HG03025 (cell line): ENCODE measurements around the gene IGFBPL1.
A peak's percentile ranks its signal among the peaks of the same experiment; 100 is the strongest.
"Not testable (repeated sequence)": the region's sequence is repeated elsewhere in the genome, so short reads cannot be mapped to it uniquely, and the experiment has no call there.

Experiments
- ATAC-seq: cut with Tn5 transposase; IDR thresholded peaks from one replicate; pipeline ENCODE4 v1.9.1; 2021; ENCODE audit warnings: mild to moderate bottlenecking, moderate library complexity; ENCODE audit not compliant: unreplicated experiment, low FRiP score

IGFBPL1 gene

GRCh38 chr9:38423973-38424843 is at the start of gene IGFBPL1:
Gene IGFBPL1, minus strand, starts transcription at chr9:38424454. Its CDS starts 30 bp downstream, at chr9:38424424.
- no peak for ATAC-seq

- not testable (repeated sequence) for ATAC-seq
These were observed 48.5 kb upstream of the IGFBPL1 start for GRCh38 chr9:38472583-38473249.

- no peak for ATAC-seq
These were observed 43.1 kb upstream of the IGFBPL1 start for GRCh38 chr9:38467404-38467803.

- no peak for ATAC-seq
These were observed 29.6 kb upstream of the IGFBPL1 start for GRCh38 chr9:38453835-38454234.

GRCh38 chr9:38451162-38451561 is 26.9 kb upstream of the IGFBPL1 start:
- no peak for ATAC-seq

GRCh38 chr9:38447703-38448102 is 23.4 kb upstream of the IGFBPL1 start:
- ATAC-seq: no peak

- ATAC-seq: peak; percentile 85
These were observed 21.1 kb upstream of the IGFBPL1 start for GRCh38 chr9:38445154-38446043.

GRCh38 chr9:38443597-38443996 is 19.3 kb upstream of the IGFBPL1 start:
- ATAC-seq: no peak

GRCh38 chr9:38443181-38443580 is 18.9 kb upstream of the IGFBPL1 start:
- no peak for ATAC-seq

- ATAC-seq: no peak
These were observed 18.3 kb upstream of the IGFBPL1 start for GRCh38 chr9:38442473-38443096.

- ATAC-seq: no peak
These were observed 17.3 kb upstream of the IGFBPL1 start for GRCh38 chr9:38441347-38442085.

GRCh38 chr9:38440516-38440915 is 16.3 kb upstream of the IGFBPL1 start:
- ATAC-seq: no peak

- ATAC-seq: no peak
These were observed 15.7 kb upstream of the IGFBPL1 start for GRCh38 chr9:38439916-38440301.

- ATAC-seq: no peak
These were observed 15.1 kb upstream of the IGFBPL1 start for GRCh38 chr9:38439291-38439915.

- no peak for ATAC-seq
These were observed 13.1 kb upstream of the IGFBPL1 start for GRCh38 chr9:38437193-38437823.

- no peak for ATAC-seq
These were observed 12.5 kb upstream of the IGFBPL1 start for GRCh38 chr9:38436708-38437107.

- no peak for ATAC-seq
These were observed 11.3 kb upstream of the IGFBPL1 start for GRCh38 chr9:38435521-38435920.

GRCh38 chr9:38434853-38435252 is 10.6 kb upstream of the IGFBPL1 start:
- no peak for ATAC-seq

GRCh38 chr9:38434365-38434764 is 10.1 kb upstream of the IGFBPL1 start:
- no peak for ATAC-seq
